Measurements from ENCODE around the gene ROM1.

Gene ROM1

GRCh38 chr11:62652161-62653006 is 39.3 kb downstream of the ROM1 start:
- DNase-seq = no peak

- no peak for DNase-seq
These were observed 41.2 kb downstream of the ROM1 start for GRCh38 chr11:62654297-62654696.

GRCh38 chr11:62656796-62657429 is 43.9 kb downstream of the ROM1 start:
- DNase-seq = no peak

GRCh38 chr11:62664405-62665074 is 51.5 kb downstream of the ROM1 start:
- DNase-seq = no peak

All from right hindlimb (tissue), 1 donor.